Activated CD8-positive, alpha-beta memory T cell treated with anti-CD3 and anti-CD28 coated beads for 24 hours (primary cell): ENCODE results near the gene ZNF804A.

Experiments used
- DNase-seq: peaks from one replicate; pipeline ENCODE4 v3.0.0-alpha.2; 2020

Gene ZNF804A

GRCh38 chr2:184971546-184972068, 373.3 kb downstream of the ZNF804A start:
- DNase-seq: no peak
